ENCODE measurements around the gene COL4A4. TPM values are rescaled to one million over a fixed set of nuclear protein-coding genes. Genes with fewer than 3 reads are reported as not detected.

Gene COL4A4
- total RNA-seq, 1 experiment from 2014 or later = 8.0 TPM

DNA sequence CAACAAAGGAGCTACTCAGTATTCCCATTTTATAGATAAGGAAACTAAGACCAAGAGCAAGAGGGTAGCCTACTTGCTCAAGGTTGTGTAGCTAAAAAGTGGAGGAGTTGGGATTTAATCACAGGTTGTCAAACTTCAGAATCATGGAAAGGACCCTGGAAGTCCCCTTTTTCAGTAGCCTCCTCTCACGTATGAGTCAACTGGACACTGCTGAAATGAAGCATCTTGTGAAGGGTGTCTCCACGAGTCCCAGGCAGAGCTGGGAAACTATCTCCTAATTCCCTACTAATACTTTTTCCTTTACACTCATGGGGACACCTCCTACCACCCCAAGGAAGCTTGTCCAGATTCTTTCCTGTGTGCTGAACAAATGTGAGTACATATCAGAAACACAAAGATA lies 172.3 kb downstream of the COL4A4 start:
- DNase-seq (ENCODE audit: extremely low read depth, low read depth) = no peak

DNA sequence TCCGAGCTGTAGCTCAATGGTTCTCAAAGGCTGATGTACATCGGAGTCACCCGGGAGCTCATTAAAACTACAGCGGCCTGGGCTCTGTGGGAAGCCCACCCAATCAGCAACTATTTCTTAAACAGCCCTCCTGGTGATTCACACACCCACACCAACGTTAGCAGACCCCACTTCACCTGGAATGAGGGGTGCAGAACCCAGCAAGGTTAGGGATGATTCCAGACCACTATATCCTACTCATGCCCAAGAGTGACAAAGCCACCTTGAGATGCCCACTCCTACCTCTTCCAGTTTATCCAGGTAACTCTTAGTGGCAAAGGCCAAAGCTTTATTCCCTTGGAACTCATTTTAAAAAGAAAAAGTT lies 178.4 kb downstream of the COL4A4 start:
- no peak for DNase-seq (ENCODE audit: extremely low read depth, low read depth)

DNA sequence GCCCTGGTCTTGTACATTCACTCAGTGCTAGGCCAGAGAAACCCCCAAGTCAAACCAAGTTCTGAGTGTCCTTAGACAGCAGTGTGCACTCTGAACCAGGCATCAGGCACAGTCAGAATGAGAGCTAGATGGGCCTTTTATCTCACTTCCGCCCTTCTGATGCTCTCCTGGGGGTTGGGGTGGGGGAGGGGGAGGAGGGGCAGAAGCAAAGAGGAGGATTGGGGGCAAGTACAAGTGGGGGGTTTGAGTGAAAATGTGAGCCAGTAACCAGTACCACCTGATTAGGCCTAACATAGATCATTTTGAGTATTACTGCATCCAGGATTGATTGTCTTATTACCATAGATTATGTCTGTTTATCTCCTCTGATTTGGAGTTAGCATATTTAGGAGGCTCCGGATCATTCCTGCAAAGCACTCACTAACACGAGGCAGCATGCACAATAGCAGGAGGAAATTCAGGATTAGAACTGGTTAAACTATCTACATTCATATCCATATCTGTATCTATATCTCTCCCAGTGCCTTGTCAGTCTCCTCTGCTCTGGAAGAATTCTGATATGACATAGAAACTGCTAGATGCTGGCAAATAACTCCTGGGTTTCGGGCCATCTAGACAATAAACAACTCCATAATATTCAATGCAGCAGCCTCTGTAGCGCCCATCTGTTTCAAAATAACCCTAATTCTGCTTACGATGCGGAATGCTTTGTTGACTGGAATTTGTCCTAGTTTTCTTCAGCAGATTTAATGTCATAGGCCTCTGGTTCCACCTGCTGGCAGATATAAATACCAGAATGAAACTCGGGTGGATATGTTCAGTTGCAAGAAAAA lies 179.0 kb downstream of the COL4A4 start:
- peak; percentile 75 for DNase-seq (ENCODE audit: extremely low read depth, low read depth)

DNA sequence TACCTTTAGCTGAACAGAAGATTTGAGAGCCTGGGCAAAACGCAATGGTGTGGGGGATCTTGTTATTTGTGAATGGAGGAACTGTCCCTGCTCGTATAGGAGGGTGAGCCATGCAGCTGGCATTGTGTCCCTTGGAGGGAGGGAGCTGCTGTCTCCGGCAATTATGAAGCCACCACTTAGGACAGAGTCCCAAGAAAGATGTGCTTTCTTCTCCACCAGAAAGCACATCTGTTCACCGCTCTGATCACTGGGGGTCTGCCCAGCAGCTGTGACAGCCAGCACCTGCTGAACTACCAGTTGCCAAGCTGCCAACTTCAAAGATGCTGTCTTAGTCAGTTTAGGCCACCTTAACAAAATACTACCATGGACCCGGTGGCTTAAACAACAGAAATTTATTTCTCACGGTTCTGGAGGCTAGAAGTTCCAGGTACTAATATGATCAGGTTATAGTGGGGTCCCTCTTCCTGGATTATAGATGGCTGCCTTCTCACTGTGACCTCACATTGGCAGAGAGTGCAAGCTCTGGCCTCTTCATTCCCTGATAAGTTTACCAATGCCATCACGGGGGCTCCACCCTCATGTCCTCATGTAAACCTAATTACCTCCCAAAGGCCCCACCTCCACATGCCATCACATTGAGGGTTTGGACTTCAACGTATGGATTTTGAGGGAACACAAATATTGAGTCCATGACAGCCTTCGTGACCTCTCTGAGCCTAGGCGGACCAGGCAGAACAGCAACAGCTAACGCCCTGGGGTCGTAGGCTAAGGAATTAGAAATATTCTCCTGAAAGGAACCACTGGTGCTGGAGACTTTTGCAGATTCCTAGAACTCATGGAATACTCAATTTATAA lies 179.9 kb downstream of the COL4A4 start:
- DNase-seq (ENCODE audit: extremely low read depth, low read depth) = no peak

DNA sequence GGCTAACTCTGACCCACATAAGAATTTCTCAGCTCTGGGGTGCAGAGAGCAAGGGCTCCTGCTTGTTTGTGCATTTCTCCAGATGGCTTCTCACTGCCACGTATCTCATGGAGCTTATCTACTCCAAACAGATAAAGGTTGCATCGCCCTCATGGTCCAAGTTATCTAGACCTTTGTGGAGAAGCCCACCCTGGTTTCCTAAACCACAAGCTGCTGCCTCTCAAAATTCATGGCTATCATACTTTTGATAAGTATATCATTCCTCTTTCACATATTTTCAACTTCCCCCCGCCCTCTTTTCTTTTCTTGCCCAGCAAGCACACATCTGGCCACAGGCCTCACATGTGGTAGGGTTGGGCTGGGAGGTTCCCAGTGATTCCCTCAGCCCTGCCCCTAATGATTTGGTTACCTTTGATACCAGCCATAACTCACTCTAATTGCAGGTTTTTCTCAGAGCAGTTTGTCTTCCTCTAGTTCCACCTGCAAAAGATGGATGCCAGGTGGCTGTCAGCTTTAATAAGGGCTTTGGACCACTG lies 182.1 kb downstream of the COL4A4 start:
- no peak for DNase-seq (ENCODE audit: extremely low read depth, low read depth)

DNA sequence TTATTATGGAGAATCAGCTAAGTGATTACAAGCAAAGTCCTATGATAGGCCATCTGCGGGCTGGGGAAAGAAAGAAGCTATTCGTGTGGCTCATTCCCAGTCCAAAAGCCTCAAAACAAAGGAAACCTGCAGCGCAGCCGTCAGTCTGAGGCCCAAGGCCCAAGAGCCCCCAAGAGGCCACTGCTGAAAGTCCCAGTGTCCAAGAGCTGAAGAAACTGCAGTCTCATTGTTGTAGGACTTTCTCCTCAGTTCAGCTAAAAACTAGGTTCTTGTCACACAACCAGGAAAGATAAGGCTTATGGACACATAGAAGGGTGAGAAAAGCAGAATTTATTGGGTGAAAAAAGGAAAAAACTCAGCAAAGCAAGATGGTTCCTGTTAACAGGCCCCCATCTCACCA lies 185.0 kb downstream of the COL4A4 start:
- DNase-seq (ENCODE audit: extremely low read depth, low read depth) = no peak

DNA sequence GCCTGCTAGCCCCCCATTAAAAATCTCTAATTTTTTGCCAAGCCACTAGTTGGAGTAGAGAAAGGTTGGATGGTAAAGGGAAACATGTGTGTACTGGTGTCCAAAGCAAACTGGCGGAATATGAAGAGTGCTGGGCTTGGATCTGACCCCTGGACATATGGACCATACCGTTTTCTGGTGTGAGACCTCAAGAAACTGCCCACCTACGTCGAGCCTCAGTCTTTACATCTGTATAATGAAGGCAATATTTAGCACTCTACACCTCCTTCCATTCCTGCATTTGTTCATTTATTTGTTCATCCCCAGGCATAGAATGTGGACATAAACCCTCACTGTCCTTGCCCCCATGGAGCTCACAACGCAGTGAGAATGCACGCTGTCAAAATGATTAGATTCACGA lies 185.7 kb downstream of the COL4A4 start:
- no peak for DNase-seq (ENCODE audit: extremely low read depth, low read depth)

DNA sequence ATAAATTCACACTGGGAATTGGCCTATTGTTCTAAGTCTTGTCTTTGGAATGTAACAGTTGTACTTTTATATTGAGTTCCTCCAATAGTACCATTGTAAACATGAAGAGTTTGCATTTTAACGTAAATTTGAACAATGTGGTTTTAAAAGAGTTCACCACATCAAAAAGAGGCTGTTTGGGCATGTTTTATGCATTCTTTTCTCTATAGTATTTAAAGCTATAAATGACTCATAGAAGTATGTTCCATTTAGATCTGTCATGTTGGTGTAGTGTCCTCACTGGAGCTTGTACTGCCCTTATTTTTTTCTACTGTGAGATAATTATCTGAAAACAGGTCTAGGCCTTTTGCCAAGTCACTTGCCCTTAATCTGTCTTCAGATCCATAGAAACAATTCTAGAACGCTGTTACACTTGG lies 186.2 kb downstream of the COL4A4 start:
- no peak for DNase-seq (ENCODE audit: extremely low read depth, low read depth)

DNA sequence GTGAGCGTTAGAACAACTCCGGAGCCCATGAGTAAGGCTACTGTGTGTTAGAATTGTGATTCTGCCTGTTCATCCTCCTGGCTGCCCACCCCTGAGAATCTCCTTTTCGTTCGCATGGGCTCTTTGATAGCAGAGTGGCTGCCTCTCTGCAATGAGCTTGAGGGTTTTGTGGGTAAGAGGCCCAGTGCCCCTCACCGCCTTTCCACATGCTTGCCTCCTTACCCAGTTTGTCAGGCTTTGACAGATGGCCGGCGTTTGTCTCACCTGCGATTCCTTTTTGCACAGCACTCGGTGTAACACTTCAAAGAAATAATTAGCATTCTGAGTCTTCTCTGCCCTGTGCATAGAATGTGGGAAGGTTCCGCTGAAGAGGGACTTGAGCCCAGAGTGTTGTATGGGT lies 190.2 kb downstream of the COL4A4 start:
- DNase-seq (ENCODE audit: extremely low read depth, low read depth) = no peak

DNA sequence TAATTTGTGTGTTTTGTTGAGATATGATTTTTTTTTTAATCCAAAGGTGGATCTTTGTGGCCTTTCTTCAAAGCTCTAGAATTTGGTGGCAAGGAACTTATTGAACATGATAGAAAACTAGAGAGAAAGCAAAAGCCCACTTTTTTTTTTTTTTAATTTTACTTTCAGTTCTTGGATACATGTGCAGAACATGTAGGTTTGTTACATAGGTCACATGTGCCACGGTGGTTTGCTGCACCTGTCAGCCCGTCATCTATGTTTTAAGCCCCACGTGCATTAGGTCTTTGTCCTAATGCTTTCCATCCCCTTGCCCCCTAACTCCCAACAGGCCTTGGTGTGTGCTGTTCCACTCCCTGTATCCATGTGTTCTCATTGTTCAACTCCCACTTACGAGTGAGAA lies 192.2 kb downstream of the COL4A4 start:
- DNase-seq (ENCODE audit: extremely low read depth, low read depth) = no peak

DNA sequence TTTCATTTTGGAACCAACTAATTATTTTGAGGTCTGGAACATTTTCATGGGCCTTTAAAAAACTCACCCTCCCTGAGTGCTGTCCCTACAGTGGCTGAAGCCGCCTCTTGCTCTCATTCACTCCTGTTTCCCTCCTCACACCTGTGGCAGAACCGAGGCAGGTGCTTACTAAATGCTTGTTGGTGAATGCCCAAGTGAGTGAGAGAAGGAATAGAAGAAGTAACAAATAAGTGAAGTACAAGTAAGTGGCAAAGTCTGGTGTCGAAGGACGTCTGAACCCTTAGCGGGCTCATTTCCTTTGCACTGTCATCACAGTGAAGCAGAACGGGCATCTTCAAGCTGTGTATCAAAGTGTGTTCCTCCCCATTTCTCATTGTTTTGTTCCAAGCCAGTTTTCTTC lies 192.9 kb downstream of the COL4A4 start:
- DNase-seq (ENCODE audit: extremely low read depth, low read depth) = no peak

DNA sequence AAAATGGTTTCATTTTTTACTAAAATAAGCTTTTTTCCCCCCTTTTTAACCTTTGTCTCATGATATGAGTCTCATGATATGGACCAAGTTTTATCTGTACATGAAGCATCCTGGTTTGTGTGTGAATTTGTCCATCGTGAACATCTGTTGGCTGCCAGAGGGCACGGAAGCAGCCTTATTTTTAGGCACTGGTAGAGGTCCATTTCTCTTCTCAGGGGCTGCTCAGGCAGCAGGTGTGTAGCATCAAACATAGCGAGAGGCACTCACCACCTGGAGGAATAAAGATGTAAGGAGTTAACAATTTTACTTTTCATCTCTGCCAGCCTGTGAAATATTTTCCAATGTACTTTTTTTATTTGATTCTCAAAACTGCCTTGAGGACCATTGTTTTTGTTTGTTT lies 193.6 kb downstream of the COL4A4 start:
- no peak for DNase-seq (ENCODE audit: extremely low read depth, low read depth)

DNA sequence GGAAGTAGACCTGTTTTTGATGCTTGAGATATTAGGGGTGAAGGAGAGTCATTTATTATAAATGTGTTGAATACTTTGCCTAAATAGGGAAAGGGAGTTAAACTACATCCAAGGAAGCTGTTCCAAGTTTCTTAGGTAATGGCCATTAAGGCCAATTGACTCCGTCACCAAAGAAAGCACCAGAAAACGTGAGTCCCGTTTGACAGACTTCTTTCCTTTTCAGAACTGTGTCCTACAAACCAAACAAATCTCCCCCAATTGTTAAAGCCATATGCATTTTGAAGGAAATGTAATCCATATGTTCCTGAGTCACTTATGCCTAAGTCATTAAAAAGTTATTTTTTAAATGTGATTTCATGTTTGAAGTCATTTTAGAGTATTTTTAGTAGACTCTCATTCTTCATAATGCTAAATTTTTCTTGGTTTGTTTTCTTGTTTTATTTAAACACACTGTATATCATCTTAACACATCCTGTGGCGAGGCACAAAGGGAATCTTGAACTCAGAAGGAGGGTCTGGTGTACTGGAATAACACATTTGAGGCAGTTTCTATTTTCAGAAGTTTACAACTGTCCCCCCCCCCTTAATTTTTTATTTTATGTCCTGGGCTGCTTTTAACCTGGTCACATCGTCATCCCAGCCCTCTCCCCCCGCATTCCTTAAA lies 194.5 kb downstream of the COL4A4 start:
- no peak for DNase-seq (ENCODE audit: extremely low read depth, low read depth)

DNA sequence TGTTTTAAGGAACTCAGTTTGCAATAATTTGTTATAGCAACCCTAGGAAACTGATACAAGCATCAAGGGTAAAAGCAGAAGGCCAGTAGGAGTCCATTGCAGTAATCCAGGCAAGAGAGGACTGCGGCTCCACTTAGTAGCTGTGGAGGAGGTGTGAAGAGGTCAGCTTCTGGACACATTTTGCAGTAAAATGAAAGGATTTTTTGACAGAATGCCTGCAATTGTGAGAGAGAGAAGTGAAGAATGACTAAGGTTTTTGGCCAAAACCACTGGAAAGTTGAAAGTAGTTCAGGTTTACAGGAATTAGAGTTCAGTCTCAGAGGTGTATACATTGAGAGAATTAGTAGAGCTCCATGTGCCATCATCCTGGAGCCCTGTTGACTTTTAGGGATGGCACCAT lies 198.6 kb downstream of the COL4A4 start:
- DNase-seq (ENCODE audit: extremely low read depth, low read depth) = no peak

DNA sequence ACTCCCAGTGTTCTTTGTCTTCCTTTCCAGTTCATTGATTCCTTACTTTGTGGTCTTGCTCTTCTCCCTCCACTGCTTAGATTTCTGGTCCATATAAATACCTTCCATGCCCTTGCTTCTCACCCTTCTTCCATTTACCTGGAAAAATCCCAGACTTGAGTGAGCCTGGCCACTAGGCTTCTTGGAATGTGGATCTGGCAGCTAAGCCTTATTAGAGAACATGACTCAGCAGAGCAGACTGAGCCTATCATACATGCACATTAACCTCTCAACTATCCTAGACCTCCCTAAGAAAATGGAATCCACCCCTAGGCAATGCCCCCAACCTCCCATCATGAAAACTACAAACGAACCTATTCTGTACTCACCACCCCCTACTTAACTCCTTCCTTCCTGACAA lies 200.5 kb downstream of the COL4A4 start:
- DNase-seq (ENCODE audit: extremely low read depth, low read depth) = peak; percentile 21

DNA sequence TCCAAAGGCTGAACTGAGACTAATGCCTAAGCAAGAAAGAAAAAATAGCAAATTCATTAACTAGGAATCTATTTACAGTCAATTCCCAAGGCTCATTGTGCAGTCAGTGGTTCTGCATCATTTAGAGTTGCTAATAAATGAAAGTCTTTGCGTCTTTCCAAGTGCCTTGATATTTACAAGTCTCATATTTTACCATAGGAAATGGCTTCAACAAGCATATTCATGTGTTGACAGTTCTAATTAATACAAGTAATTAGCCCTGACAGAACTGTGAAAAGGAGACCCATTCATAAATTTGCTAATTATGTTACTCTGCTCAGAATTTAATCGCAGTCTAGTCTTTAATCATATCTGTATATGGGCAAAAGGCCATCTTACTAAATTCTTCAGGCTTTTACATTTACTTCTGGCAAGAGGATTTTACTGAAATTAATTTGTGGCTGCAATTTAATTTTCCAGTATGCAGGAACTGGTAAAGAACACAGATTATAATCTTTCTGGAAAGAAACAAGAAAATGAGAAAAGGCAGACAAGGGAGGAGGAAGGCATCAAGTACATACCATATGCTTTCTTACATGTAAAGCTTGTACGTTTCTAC lies 201.7 kb downstream of the COL4A4 start:
- DNase-seq (ENCODE audit: extremely low read depth, low read depth) = no peak

DNA sequence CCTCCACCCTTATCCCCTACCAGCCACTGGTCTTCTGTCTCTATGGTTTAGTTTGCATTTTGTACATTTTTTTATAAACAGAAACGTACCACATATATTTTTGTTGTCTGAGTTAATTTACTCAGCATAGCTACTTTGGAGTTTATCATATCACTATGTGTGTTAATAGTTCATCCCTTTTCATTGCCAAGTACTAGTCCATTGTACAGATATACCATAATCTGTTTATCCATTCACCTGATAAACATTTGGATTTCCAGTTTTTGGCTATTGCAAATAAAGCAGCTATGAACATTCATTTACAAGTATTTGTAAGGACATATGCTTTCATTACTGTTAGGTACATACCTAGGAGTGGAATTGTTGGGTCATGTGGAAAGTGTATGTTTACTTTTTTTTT lies 204.6 kb downstream of the COL4A4 start:
- DNase-seq (ENCODE audit: extremely low read depth, low read depth) = no peak

DNA sequence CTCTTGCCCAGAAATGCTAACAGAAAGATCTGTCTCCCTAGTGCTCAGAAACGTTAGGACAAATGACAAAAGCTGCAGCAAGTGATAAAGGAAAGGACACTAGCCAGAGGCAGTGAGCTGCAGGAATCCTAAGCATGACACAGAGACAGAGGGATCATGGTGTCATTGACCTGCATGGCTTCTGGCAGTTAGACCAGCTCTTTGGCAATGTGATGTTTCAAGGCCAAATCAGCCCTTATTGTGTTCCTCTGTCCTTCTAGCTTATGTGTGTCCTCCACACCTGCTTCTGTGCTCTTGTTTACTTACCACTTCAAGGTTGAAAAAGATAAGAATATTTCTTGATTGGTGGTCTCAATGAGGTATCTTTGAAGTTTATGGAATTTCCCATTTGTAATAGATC lies 207.3 kb downstream of the COL4A4 start:
- no peak for DNase-seq (ENCODE audit: extremely low read depth, low read depth)

DNA sequence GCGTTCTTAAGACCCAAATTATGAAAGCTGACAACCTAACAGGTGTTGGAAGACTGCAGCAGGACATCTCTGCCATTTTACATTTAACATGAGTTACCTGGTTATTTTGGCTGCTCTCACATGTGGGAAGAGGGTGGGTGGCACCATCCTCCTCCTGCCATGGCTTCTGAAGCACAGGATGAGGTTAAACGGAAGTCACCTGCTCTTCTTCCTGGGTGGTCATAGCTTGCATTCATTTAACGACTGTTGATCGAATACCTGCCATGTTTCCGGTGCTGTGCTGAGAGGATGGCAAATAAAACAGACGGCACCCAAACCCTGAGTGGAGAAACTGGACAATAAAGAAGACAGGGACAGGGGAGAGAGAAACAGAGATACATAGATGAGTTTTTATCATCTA lies 210.2 kb downstream of the COL4A4 start:
- no peak for DNase-seq (ENCODE audit: extremely low read depth, low read depth)

DNA sequence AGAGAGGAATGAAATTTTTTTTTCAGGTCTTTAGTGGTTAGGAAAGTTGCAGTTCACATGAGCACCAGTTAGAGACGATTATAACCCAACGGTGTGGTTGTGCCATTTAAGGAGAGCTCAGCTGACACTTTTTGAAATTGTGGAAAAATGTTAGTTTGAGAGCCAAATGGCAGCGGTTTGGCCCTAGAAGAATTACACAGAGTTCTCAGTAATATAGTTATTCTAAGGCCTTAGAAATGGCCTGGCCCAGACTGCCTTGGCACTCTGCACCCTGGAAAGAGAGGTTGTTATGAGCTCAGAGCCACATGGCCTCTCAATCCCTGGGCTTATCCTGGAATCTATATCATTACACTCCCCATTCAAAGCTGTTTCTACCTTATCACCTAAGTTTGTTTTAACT lies 210.8 kb downstream of the COL4A4 start:
- DNase-seq (ENCODE audit: extremely low read depth, low read depth) = no peak
